GM23248 (cell line): ENCODE results near the gene R3HDML.

Experiments
- EZH2 ChIP-seq: fragments of 200-600 bp; sonication (generic); IDR thresholded peaks from 2 replicates; pipeline ENCODE4 v1.6.1; 2018; ENCODE audit warnings: antibody characterized with exemption, mild to moderate bottlenecking; ENCODE audit not compliant: insufficient read depth, poor library complexity, severe bottlenecking
- EZH2phosphoT487 ChIP-seq: fragments of 200-600 bp; sonication (generic); IDR thresholded peaks from 2 replicates; pipeline ENCODE4 v1.6.1; 2018; ENCODE audit warnings: antibody characterized with exemption, moderate library complexity, mild to moderate bottlenecking, low read depth; ENCODE audit not compliant: insufficient read depth

DNA sequence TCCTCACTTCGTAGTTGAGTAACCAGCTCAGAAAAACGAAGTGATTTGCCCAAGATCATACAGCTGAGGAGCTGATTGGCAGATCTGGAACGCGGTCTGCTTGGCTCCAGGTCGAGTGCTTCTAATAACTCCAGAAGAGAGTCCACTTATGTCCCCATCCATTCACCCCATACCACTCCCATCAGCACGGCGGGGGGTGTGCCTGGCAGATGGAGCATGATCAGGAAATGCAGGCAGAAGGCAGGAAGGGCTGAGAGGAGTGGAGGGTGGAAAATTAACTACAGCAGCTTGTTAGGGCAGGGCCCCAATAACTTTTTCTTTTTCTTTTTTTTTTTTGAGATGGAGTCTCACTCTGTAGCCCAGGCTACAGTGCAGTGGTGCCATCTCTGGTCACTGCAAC is 40.8 kb upstream of the R3HDML start:
- no peak for TF ChIP-seq EZH2
- TF ChIP-seq EZH2phosphoT487 = no peak
